PFSK-1 (cell line): ENCODE results near the gene SLC39A3.
A peak's percentile ranks its signal among the peaks of the same experiment; 100 is the strongest.

Experiments used
- FOXP2 ChIP-seq: optimal IDR thresholded peaks from 2 replicates; pipeline ENCODE3; 2011; ENCODE audit warnings: borderline replicate concordance, control low read depth, inconsistent platforms; ENCODE audit not compliant: insufficient read depth; ENCODE audit errors: extremely low read length, extremely low read depth
- POLR2AphosphoS5 ChIP-seq: IDR thresholded peaks from 2 replicates; pipeline ENCODE4 v1.6.1; 2012; ENCODE audit warnings: low read depth, mild to moderate bottlenecking, control low read depth, low read length, moderate library complexity
- SIN3A ChIP-seq: IDR thresholded peaks from 2 replicates; pipeline ENCODE4 v1.6.1; 2012; ENCODE audit warnings: mild to moderate bottlenecking, low read length, moderate library complexity, borderline replicate concordance; ENCODE audit not compliant: insufficient read depth
- TAF1 ChIP-seq: IDR thresholded peaks from 2 replicates; pipeline ENCODE4 v1.6.1; 2012; ENCODE audit warnings: low read length, control low read depth, borderline replicate concordance; ENCODE audit not compliant: insufficient read depth
- TF ChIP-seq, protein P1 (sequence below), 2 experiments: IDR thresholded peaks; 2 replicates each; pipeline versions ENCODE4 v1.6.1 to v1.8.0; 2011 to 2012; ENCODE audit warnings: low read depth in 2 of 2, low read length in 2 of 2, control low read depth in 1 of 2, inconsistent platforms in 1 of 2, mild to moderate bottlenecking in 1 of 2, moderate library complexity in 1 of 2; ENCODE audit not compliant: insufficient read depth in 1 of 2

The SLC39A3 gene

DNA sequence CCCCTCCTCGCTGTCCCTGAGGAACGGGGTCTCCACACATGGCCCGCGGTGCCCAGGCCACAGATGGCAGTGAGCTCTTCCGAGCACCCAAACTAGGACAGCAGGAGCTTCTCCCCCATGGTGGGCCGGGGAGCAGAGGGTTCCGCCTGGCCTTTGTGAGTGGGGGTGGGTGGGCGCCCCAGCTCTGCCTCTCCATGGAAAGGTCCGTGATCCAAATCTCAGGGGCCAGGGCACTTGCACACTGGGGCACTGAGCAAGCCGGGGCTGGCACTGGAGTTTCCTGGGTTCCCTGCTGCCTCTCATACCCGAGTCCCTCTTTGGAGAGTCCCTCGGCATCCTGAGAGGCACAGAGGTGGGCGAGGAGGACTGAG lies 16.5 kb downstream of the SLC39A3 start:
- TF ChIP-seq POLR2AphosphoS5 (no peak), TAF1 (no peak), FOXP2 (no peak), SIN3A (no peak)
- TF ChIP-seq, protein P1, sequence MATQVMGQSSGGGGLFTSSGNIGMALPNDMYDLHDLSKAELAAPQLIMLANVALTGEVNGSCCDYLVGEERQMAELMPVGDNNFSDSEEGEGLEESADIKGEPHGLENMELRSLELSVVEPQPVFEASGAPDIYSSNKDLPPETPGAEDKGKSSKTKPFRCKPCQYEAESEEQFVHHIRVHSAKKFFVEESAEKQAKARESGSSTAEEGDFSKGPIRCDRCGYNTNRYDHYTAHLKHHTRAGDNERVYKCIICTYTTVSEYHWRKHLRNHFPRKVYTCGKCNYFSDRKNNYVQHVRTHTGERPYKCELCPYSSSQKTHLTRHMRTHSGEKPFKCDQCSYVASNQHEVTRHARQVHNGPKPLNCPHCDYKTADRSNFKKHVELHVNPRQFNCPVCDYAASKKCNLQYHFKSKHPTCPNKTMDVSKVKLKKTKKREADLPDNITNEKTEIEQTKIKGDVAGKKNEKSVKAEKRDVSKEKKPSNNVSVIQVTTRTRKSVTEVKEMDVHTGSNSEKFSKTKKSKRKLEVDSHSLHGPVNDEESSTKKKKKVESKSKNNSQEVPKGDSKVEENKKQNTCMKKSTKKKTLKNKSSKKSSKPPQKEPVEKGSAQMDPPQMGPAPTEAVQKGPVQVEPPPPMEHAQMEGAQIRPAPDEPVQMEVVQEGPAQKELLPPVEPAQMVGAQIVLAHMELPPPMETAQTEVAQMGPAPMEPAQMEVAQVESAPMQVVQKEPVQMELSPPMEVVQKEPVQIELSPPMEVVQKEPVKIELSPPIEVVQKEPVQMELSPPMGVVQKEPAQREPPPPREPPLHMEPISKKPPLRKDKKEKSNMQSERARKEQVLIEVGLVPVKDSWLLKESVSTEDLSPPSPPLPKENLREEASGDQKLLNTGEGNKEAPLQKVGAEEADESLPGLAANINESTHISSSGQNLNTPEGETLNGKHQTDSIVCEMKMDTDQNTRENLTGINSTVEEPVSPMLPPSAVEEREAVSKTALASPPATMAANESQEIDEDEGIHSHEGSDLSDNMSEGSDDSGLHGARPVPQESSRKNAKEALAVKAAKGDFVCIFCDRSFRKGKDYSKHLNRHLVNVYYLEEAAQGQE (IDR thresholded peaks at IDR 0.05; ENCODE audit: insufficient read depth in 1 of 2, low read depth in 2 of 2, low read length in 2 of 2), result no peak

DNA sequence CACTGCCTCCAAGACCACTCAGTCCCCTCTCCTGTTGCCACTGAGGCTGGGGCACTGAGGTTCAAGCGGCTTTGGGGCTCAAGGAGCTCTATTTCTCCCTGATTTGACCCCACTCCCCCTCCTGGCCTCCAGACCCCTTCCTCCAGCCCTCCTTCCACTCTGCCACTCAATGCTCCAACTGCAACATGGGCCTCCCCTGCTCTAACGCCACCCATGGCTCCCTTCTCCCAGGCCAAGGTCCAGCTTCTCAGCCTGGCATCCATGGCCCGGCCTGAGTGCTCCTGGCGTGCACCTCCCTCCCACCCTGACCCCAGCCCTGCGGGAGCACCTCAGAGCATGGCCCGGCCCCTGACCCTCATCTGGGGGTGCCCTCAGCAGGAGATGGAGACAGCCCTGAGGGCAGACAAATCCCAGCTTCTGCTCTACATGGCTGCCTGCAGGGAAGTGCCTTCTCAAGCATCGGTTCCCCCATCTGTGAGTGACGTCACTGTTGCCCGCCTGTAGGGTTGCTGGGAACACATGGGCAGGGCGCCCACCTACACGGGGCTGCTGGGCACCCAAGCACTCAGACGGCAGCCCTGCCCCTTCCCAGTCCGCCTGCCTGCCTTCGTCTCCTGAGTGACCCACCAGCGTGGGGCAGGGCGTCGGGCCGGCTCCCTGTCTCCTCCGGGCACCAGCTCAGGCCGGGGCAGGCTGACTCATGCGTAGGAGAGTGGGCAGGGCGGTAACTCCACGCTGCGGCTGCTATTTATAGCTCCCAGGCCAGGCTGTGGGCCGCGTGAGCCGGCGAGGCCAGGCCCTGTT lies 17.1 kb downstream of the SLC39A3 start:
- TF ChIP-seq FOXP2 (peak; percentile 59), TAF1 (no peak)

DNA sequence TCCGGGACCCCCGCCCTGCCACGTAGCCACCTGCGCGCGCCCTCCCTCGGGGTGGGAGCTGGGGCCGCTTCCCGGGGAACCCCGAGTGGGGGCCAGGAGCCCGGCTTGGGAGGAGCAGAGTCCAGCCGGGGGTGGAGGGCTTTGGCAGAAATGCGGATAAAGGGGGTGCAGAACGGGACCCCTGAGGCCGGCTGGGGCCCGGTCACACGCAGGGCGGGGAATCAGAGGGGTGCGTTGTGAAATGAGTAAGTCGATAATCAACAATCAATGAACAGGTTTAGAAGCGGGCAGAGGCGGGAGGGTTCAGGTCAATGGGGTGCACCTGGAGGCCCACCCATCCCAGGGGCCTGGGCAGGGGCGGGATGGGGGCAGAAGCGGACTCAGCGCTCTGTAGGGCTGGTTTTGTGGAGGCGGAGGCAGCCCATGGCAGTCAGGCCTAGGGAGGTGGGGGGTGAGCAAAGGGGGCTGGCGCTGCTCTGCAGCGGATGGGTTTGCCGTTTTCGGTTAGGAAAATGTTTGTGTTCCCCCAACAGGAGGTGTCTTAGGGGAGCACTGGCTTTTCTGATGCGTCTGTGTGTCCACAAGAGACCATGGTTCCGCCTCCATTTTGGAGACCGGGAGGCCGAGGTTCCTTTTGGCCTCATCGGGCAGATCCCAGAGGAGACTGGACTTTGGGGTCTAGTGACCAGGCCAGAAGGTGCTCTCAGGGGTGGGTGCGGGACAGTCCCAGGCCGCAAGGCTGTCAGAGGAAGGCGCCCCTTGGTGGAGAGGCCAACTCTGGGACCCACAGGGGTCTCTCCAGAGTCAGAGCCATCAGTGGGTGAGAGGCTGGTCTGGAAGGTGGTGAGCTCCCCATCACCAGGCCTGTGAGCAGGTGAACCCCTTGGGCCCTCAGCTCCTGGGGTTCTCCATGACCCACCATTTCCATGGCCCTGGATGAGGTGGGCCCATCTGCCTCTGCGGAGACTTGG lies 18.0 kb downstream of the SLC39A3 start:
- TF ChIP-seq, protein P1 (IDR thresholded peaks at IDR 0.05; ENCODE audit: insufficient read depth in 1 of 2, low read depth in 2 of 2, low read length in 2 of 2), result no peak
- TF ChIP-seq TAF1, result no peak
- no peak for TF ChIP-seq FOXP2
- TF ChIP-seq SIN3A, result no peak
- TF ChIP-seq POLR2AphosphoS5, result no peak

DNA sequence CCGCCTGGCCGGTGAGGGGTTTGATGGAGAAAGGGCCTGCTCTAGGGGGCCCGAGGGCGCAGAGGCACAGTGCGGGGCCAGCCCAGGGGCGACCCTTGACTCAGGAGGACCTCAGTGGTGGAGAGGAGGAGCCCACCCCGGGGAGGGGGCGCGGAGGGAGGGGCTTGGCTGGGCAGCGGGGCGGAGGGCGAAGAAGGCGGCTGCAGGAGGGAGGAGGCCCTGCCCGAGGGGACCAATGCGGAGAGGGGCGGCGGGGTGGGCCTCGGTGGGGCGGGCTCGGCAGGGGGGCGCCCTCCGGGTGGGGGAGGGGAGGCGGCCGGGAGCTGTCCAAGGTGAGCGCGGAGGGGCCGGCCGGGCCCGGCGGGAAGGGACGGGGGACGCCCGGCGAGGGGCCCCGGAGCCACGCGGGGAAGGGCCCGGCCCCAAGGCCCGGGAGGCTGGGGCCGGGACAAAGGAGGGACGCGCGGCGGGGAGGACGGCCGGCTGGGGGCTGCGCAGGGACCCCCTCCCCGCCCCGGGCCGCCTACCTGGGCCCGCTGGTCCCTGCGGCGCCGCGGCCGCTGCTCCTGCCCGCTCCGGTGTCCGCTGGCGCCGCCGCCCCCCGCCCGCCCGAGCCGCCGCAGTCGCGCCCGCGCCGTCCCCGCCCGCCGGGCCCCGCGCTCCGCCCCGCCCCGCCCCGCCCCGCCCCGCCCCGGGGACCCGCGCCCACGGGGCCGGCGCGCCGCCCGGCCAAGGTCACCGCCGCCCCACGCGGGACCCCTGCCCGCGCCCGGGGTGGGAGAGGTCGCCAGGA lies 18.8 kb downstream of the SLC39A3 start, which contains the start of gene DIRAS1:
TSS of gene DIRAS1 (minus strand) at position 596 of the 793 bp plus-strand sequence. CDS start 3,566 bp downstream, outside the sequence.
- TF ChIP-seq POLR2AphosphoS5, result no peak
- TF ChIP-seq, protein P1 (IDR thresholded peaks at IDR 0.05; ENCODE audit: insufficient read depth in 1 of 2, low read depth in 2 of 2, low read length in 2 of 2), result peak; percentile 72 to 86; a peak in 3 of 4 replicates

DNA sequence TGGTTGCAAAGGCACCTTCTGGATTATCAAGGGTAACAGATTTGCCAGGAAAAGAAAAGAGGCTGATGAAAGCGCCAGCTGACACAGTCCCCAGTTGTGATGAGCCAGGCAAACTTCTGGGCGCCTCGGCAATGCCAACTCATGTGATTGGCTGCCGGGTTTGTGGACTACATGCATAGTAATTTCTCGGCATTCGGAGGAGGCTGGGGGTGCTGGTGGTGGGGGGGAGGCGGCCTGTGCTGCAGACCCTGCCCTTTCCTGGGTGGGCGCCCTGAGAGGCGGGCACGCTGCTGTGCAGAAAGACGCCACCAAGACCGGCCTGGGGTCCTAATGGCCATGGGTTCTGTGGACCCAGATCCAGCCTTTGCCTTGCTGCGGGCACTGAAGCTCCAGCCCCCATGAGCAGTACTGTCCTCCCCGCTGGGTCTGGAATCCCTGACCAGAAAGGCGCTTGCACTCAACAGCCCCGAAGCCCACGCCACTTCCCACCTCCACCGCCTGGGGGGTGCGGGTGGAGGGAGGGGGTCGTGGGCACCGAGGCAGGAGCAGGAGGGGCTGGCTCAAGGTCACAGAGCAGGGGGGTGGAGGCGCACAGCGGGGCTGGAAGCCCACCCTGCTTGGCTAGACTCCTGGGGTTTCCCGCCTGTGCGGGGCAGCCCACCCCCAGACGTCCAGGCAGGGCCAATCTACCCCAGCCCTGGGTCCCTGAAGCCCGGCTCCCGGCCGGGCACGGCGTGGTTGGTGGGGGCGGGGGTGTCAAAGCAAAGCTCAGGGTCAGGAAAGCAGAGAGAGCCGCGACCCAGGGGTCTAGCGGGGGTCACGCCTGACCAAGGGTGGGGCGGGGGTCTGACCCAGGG lies 19.7 kb downstream of the SLC39A3 start:
- TF ChIP-seq SIN3A, result no peak
- no peak for TF ChIP-seq POLR2AphosphoS5
- TF ChIP-seq TAF1, result no peak
- no peak for TF ChIP-seq FOXP2
- TF ChIP-seq, protein P1 (IDR thresholded peaks at IDR 0.05; ENCODE audit: insufficient read depth in 1 of 2, low read depth in 2 of 2, low read length in 2 of 2), result no peak
